ENCODE results near the gene XPO5.

DNA sequence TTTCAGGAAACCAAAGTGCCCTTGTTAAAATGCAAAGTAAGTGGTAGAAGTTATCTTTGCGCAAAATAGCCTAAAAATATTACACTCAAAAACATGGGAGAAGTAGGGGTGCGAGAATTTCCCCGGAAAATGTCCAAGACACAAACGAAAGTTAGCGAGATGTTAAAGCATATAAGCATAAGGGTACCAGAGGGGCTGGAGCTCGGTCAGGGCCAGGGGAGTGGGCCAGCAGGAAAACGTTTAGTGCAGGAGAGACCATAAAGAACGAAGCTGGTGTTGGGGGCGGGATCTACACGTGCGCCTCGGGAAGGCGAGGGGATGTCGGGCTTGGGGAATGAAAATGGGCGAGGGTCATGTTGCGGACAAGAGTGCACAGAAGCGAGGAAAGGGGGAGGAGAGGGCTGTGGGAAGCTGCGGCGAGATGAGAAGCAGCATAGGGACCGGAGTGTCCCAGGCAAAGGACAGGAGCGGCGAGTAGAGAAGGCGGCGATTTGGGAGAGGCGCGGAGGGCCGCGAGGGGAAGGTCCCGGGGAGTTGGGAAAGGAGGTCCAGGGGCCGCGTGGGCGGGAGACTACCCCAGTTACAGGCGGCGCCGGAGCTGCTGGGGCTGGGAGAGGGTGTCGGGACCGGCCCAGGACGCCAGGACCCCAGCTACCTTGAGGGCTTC lies 600 bp downstream of the XPO5 start:
- TF ChIP-seq, protein P1, sequence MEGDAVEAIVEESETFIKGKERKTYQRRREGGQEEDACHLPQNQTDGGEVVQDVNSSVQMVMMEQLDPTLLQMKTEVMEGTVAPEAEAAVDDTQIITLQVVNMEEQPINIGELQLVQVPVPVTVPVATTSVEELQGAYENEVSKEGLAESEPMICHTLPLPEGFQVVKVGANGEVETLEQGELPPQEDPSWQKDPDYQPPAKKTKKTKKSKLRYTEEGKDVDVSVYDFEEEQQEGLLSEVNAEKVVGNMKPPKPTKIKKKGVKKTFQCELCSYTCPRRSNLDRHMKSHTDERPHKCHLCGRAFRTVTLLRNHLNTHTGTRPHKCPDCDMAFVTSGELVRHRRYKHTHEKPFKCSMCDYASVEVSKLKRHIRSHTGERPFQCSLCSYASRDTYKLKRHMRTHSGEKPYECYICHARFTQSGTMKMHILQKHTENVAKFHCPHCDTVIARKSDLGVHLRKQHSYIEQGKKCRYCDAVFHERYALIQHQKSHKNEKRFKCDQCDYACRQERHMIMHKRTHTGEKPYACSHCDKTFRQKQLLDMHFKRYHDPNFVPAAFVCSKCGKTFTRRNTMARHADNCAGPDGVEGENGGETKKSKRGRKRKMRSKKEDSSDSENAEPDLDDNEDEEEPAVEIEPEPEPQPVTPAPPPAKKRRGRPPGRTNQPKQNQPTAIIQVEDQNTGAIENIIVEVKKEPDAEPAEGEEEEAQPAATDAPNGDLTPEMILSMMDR (IDR thresholded peaks at IDR 0.05), result no peak
- TF ChIP-seq MXD4 (CRISPR knock-in tag; IDR thresholded peaks at IDR 0.05; ENCODE audit: borderline replicate concordance) (no peak), ZBTB21 (CRISPR knock-in tag; IDR thresholded peaks at IDR 0.05; ENCODE audit: borderline replicate concordance) (no peak)

Data from WTC11 (cell line).